ENCODE results near the gene RFXANK.
"Not testable (repeated sequence)": the region's sequence is repeated elsewhere in the genome, so short reads cannot be mapped to it uniquely, and the experiment has no call there.

Gene RFXANK, protein sequence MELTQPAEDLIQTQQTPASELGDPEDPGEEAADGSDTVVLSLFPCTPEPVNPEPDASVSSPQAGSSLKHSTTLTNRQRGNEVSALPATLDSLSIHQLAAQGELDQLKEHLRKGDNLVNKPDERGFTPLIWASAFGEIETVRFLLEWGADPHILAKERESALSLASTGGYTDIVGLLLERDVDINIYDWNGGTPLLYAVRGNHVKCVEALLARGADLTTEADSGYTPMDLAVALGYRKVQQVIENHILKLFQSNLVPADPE

DNA sequence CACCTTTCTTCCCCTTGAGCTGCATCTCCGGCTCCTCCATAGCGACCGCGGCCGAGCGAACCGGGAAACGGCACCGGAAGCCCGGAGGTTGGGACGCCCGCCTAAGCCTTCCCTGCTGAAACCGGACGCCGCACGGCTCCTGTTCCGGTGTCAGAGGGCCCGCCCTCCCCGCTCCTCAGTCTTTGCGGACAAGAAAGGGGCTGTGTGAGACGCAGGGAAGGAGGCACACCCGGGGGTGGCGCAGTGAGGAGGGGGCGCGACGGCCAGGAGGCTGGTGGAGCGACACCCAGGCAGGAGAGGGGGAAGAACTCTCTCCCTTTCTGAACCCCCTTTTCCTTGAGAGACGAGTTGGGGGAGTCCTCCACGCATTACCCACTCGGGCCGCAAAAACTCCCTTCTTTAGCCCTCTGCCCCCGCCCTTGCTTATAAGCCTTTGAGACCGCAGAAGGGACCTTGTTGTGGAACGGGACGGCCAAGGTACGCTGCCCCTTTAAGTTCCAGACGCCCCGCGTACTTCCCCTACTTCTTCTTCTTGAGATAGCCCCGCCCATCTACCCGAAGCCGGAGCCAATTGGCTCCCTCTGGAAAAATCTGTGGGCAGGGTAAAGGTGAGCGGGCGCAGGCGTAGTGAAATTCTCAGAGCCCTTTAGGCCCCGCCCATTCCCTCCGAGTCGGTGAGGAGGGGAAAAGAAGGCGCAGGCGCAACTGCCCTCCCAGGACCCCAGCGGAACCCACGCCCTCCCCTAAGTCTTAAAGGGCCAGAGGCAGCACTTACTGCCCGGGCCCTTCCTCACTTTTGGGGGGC lies at the start of gene RFXANK, which contains the start of gene BORCS8:
Gene RFXANK, plus strand, starts transcription at position 181 of the 805 bp plus-strand sequence. CDS start 1,689 bp downstream, outside the sequence.
Gene BORCS8, minus strand, starts transcription at position 75 of the 805 bp plus-strand sequence. Its CDS starts 35 bp downstream, at position 40.
- DNase-seq (ENCODE audit: extremely low read depth in 1 of 2, low read depth in 1 of 2) = peak; percentile 97

DNA sequence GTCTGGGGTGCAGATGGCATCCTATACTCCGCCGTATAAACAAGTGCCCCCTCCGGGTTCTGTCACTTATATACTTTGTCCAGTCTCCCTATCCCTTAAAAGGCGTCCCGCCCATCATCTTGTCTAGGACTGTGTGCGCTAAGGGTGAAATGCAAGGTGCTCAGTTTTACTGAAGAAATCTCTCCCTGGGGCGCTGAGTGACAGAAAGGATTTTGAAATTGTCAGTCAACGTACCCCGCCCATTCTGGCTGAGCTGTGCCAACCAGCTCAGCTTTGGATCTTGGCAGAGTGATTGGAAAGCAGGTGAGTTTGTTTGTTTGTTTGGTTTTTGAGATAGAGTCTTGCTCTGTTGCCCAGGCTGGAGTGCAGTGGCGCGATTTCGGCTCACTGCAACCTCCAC lies 49.7 kb upstream of the RFXANK start:
- DNase-seq (ENCODE audit: extremely low read depth in 1 of 2, low read depth in 1 of 2) = no peak

- DNase-seq (ENCODE audit: extremely low read depth in 1 of 2, low read depth in 1 of 2) = no peak
These were observed 46.8 kb upstream of the RFXANK start for GRCh38 chr19:19145281-19145680.

DNA sequence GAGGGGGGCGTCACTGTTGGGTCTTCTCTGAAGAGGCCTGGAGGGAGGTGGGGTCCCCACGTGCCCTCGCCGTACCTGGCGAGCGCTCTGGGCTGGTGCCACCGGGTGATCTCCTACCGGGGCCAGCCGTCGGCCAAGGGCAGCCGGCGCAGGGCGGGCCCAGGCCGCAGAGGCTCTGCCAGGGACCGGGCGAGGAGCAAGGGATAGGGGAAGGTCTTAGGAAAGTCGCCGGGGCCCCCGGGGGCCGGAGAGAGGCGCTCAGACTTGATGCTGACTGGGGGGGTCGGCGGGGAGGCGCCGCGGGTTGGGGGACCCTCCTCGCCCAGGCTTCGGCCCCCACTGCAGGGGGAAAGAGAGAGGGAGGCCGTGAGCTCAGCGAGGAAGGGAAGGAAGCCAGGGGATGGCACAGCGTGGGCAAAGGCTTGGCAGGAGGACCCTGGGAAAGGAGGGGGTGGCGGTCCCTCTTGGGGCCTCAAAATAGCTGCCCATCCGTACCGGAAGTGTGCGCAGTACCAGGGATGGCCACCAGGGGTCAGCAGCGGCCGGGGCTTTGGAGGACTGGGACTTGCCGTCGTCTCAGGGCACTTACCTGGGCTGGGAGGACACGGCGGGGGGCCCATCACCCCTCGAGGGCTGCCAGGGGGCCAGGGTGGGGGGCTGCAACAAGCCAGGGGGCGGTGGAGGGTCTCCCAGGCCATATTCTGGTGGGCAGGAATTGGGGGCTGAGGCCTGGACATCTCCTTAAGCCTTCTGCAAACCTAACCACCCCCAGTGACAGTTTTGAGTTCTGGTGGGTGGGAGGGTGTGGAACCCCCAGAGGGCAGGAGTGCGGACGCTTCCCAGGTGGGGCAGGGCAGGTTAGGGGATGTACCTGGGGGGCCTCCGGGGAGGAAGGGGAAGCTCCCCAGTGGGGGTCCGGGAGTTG lies 46.1 kb upstream of the RFXANK start:
- peak; percentile 48 to 73 for DNase-seq (ENCODE audit: extremely low read depth in 1 of 2, low read depth in 1 of 2)

DNA sequence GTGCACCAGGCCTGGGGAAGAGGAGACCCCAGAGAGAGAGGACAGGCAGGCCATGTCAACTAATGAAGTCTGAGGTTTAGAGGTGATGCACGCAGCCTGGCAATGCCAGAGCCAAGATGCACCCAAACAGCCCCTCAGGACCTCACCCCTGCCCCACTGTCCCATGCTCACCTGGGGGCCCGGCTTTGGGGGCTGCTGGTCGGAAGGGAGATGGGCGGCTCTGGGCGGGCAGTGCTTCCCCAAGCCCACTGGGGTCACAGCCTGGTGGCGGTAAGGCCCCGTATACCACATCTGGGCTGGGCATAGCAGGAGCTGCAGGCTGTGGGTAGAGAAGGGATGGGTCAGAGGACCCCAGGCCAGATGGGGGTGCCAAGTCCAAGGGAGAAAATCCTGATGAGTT lies 45.2 kb upstream of the RFXANK start:
- DNase-seq (ENCODE audit: extremely low read depth in 1 of 2, low read depth in 1 of 2) = no peak

- no peak for DNase-seq (ENCODE audit: extremely low read depth in 1 of 2, low read depth in 1 of 2)
These were observed 44.7 kb upstream of the RFXANK start for GRCh38 chr19:19147344-19147743.

- not testable (repeated sequence) for DNase-seq (ENCODE audit: extremely low read depth in 1 of 2, low read depth in 1 of 2)
These were observed 43.6 kb upstream of the RFXANK start for GRCh38 chr19:19148504-19148903.

- no peak for DNase-seq (ENCODE audit: extremely low read depth in 1 of 2, low read depth in 1 of 2)
These were observed 42.6 kb upstream of the RFXANK start for GRCh38 chr19:19149435-19149834.

- DNase-seq (ENCODE audit: extremely low read depth in 1 of 2, low read depth in 1 of 2) = no peak
These were observed 40.6 kb upstream of the RFXANK start for GRCh38 chr19:19151418-19151817.

- no peak for DNase-seq (ENCODE audit: extremely low read depth in 1 of 2, low read depth in 1 of 2)
These were observed 39.2 kb upstream of the RFXANK start for GRCh38 chr19:19152668-19153384.

DNA sequence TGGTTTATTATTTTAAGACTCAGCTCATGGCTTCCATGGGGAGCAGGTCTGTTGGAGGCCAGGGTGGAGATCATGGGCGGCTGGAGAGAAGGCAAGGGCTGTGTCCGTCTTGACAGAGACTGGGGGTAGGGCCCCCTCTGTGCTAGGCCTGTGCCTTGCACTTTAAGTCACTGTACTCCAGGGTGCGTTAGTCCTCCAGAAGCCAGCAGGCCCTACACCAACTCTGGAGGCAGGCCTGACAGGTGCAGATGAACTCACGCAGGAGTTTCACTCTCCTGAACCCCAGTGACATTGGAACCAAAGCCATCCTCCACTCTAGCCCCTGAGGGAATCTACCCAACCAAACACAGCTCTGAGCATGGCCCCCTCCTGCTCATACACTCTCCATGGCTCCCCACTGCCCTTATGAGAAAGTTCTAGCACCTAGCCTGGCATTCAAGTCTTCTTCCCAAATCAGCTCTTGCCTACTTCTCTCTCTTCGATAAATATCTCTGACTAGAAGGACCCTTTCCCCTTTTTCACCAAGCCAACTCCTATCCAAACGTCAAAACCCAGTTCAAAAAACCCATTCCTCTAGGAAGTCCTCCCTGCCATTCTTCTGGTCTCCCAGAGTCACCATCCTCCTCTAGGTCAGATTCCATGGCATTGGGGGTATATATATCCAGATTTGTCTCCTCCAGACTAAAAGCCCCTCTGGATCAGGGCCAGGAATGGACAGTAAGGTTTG lies 37.1 kb upstream of the RFXANK start:
- no peak for DNase-seq (ENCODE audit: extremely low read depth in 1 of 2, low read depth in 1 of 2)

DNA sequence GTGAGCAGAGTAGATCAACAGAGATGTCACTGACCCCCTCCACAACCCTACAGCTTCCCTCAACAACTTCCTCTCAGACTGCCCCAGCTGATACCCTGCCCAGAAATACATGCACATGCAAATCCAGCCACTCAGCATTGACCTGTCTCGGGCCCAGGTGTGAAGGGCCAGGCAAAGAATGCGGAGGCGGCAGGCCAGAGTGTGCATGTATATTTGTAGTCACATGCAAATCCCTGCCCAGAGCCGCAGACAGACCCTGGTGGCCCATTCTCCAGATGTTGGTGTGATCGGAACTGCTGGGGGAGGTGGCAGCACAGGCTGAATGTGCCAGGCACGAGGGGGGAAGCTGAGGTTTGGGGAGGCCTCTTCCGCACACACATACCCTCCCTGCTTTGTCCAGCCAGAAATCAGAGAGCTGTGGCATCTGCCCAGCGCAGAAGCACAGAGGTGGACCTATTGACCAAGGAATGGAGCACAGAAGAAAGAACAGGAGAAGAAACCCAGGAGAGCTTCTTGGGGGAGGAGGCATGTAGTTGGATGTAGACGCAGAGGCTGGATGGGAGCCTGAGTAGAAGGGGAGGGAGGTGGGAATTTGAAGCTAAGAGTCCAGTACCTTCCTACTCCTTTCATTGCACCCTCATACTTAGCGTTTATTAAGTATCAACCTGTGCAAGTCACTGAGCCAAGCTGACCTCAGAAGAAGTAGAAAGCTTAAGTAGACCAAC lies 36.4 kb upstream of the RFXANK start:
- DNase-seq (ENCODE audit: extremely low read depth in 1 of 2, low read depth in 1 of 2) = no peak

GRCh38 chr19:19157808-19158207 lies 34.2 kb upstream of the RFXANK start:
- no peak for DNase-seq (ENCODE audit: extremely low read depth in 1 of 2, low read depth in 1 of 2)

DNA sequence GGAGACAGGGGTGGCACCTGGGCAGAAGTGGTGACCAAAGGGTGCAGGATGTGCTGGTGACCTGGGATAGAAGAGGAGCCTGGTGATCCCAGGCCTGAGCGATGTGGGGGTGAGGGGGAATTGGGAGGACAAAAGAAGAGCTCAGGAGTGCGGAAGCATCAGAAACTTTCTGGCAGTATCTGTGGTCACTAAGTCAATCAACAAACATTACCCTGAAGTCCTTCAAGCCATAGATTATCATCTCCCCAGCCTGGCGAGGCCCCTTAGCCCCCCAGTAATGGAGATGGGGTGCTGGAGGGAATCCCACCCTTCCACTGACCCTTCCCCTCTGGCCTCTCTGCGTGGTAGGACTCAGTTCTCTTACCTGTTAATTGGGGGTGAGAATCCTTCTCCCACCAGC lies 32.5 kb upstream of the RFXANK start:
- DNase-seq (ENCODE audit: extremely low read depth in 1 of 2, low read depth in 1 of 2) = no peak

- DNase-seq (ENCODE audit: extremely low read depth in 1 of 2, low read depth in 1 of 2) = no peak
These were observed 31.5 kb upstream of the RFXANK start for GRCh38 chr19:19160461-19161035.

DNA sequence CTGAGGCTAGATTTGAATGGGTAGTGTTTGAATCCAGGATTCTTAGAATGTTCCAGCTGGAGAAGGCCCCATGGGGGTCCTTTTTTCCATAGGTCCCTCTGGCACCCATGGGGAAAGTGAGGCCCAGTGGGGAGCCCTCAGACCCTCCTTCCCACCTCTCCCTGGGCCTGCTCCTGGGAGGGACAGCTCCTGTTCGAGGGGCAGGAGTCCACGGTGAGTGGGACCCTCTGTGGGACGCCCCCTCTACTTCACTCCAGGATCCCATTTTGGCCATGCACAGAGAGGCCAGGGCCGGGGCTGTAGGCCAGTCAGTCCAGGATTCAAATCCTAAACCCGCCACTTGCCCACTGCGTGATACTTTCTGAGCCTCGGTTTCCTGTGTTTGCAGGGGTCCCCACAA lies 29.6 kb upstream of the RFXANK start:
- DNase-seq (ENCODE audit: extremely low read depth in 1 of 2, low read depth in 1 of 2) = no peak

DNA sequence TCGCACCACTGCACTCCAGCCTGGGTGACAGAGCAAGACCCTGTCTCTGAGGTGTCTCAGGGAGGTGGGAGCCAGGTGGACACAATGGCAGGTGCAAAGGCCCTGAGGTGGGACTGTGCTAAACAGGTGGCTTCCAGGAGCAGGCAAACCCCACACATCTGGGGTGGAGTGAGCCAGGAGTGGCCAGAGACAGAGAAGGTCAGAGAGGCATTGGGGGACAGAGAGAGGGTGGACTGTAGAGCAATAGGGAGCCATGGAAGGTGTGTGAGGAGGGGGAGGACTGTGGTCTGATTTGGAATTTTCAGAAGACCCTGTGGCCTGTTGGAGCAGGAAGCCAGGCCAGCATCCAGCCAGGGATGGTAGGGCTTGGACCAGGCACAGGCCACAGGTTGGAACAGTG lies 26.7 kb upstream of the RFXANK start:
- DNase-seq (ENCODE audit: extremely low read depth in 1 of 2, low read depth in 1 of 2) = no peak

DNA sequence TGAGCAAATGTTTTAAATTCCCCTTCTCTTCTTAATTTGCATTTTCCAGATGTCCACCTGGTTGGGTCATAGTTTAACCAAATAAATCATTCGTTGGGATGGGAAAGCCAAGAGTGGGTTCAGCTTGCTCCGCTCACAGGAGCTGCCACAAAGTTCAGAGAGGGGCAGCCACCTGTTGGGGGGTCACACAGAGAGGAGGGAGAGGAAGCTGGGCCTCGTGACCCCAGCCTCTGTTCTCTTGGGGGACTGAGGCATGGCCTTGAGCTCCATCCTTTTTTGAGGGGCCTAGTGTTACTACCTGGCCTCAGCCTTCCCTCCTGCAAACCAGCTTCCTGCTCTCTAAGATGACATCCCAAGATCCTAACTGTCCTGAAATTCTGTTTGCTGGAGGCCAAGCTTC lies 24.4 kb upstream of the RFXANK start:
- DNase-seq (ENCODE audit: extremely low read depth in 1 of 2, low read depth in 1 of 2) = no peak
